Measurements from ENCODE around the gene GTPBP3. TPM values are rescaled to one million over a fixed set of nuclear protein-coding genes. Genes with fewer than 3 reads are reported as not detected.

GTPBP3 gene, protein sequence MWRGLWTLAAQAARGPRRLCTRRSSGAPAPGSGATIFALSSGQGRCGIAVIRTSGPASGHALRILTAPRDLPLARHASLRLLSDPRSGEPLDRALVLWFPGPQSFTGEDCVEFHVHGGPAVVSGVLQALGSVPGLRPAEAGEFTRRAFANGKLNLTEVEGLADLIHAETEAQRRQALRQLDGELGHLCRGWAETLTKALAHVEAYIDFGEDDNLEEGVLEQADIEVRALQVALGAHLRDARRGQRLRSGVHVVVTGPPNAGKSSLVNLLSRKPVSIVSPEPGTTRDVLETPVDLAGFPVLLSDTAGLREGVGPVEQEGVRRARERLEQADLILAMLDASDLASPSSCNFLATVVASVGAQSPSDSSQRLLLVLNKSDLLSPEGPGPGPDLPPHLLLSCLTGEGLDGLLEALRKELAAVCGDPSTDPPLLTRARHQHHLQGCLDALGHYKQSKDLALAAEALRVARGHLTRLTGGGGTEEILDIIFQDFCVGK
- total RNA-seq (78.6 and 95.6 TPM in 2 replicates), polyA plus RNA-seq (34.9 and 53.4 TPM in 2 replicates)

DNA sequence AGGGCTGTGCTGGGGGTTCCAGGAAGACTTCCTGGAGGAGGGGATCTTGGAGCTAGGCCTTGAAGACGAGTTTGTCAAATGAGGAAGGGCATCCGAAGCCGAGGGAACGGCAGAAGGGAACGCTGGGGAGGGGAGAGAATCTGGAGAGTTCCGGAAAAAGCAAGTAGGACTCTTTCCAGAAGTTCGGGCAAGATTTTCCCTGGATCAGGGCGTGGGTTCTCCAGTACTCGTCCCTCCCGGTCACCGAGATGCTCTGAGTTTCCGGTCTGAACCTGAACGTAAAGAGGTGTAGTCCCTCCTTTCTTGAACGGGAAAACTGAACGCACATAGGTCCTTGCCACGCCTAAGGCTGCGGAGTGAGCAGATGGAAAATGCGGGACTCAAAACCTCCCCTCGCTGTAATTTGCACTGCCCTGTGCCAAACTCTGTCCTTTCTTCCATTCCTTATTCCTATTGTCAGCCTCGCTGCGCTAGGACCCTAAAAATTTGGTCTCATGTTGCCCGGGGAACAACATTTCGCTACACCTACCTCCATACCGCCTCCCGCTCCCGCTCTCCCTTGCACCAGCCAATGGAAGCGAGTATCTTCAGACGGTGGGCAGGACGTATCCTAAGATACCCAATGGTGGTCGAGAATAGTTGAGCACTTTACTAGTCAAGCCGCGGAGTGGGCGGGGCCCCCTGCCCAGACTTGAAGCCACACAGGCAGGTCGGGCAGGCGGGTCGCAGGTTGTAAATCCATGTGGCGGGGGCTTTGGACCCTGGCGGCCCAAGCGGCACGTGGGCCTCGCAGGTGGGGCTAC, at the start of gene GTPBP3:
GTPBP3 (plus strand) TSS at position 682 of the 803 bp plus-strand sequence; CDS start at position 741, 59 bp downstream.
- no peaks in the 10 kb centered on the region for H3K27me3 ChIP-seq
- H3K9me3 ChIP-seq (ENCODE audit: low read depth) = no peaks in the 10 kb centered on the region
- TF ChIP-seq, protein P1, sequence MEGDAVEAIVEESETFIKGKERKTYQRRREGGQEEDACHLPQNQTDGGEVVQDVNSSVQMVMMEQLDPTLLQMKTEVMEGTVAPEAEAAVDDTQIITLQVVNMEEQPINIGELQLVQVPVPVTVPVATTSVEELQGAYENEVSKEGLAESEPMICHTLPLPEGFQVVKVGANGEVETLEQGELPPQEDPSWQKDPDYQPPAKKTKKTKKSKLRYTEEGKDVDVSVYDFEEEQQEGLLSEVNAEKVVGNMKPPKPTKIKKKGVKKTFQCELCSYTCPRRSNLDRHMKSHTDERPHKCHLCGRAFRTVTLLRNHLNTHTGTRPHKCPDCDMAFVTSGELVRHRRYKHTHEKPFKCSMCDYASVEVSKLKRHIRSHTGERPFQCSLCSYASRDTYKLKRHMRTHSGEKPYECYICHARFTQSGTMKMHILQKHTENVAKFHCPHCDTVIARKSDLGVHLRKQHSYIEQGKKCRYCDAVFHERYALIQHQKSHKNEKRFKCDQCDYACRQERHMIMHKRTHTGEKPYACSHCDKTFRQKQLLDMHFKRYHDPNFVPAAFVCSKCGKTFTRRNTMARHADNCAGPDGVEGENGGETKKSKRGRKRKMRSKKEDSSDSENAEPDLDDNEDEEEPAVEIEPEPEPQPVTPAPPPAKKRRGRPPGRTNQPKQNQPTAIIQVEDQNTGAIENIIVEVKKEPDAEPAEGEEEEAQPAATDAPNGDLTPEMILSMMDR (IDR thresholded peaks at IDR 0.05; ENCODE audit: low read depth, low read length) = no peak
- DNase-seq (ENCODE audit: low read depth in 1 of 2, low spot score in 1 of 2) = peak; percentile 99 to 100
- peak within 1 kb of the TSS; percentile 65 for H3K4me3 ChIP-seq
- peak within 1 kb of the TSS; percentile 71 for H3K27ac ChIP-seq
- peaks cover 4% of the 10 kb centered on the region for H3K4me1 ChIP-seq (ENCODE audit: low read depth)
- no peaks in the 10 kb centered on the region for H3K36me3 ChIP-seq

DNA sequence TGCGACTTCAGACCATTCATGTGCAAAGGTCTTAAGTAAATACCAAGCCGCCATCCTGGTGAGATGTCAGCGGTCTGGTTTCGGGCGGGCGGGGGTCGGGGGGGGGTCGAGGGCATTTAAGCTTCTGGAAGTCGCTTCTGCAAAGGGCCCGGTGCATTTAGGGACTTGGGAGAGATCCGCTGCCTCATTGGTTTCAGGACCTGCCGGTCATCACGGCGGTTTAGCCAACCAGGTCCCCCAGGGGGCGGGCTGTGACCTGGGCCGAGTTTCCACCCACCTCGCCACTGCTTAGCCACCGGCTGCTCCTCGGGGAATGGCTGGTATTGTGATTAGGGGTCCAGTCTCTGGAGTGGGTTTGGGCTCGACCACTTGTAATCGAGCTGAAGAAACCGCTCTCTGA, 47.9 kb upstream of the GTPBP3 start:
- H3K27ac ChIP-seq = no peak overlapping the region
- H3K9me3 ChIP-seq (ENCODE audit: low read depth) = no peaks in the 10 kb centered on the region
- H3K4me1 ChIP-seq (ENCODE audit: low read depth) = no peaks in the 10 kb centered on the region
- peak; percentile 92 to 95 for DNase-seq (ENCODE audit: low read depth in 1 of 2, low spot score in 1 of 2)
- TF ChIP-seq, protein P1 (IDR thresholded peaks at IDR 0.05; ENCODE audit: low read depth, low read length) = no peak
- no peaks in the 10 kb centered on the region for H3K36me3 ChIP-seq
- H3K27me3 ChIP-seq = no peaks in the 10 kb centered on the region
- H3K4me3 ChIP-seq = peak overlapping the region; percentile 11

DNA sequence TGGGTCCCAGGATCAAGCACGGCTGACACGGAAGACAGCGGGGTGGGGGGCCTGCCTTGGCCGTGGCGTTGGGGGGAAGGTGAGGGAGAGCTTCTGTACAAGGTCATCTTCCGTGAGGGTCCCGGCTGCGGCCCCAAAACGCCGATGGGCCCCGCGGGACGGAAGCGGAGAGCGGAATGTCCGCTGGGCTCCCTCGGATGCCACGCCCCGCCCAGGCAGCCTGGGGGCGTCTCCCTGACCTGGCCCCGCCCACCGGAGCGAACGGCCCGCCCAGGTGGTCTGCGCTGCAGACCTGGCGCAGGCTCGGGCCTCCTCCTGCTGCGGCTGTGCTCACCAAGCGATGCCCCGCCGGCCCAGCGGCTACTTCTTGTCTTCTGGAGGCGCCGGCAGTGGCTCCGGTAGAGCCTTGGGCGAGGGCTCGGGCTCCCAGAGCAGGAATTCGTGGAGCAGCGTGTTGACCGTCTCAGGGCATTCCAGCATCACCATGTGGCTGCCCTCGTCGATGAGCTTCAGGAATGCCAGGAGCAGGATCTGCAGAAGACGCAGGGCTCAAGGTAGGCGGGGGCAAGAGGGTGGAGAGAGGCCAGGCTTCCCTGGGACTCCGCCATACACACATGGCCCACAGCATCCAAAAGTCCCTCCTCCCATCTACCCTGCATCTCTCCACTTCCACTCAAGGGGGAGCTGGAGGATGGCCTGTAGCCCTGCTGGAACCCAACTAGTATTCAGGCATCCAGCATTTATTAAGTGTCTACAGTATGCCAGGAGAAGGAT, 44.9 kb upstream of the GTPBP3 start:
- Histone ChIP-seq H3K27me3 (no peaks in the 10 kb centered on the region), H3K4me3 (peak overlapping the region; percentile 23), H3K9me3 (ENCODE audit: low read depth) (no peaks in the 10 kb centered on the region), H3K4me1 (ENCODE audit: low read depth) (no peaks in the 10 kb centered on the region), H3K36me3 (no peaks in the 10 kb centered on the region), H3K27ac (peak overlapping the region; percentile 78)
- peak; percentile 84 to 92 for DNase-seq (ENCODE audit: low read depth in 1 of 2, low spot score in 1 of 2)
- TF ChIP-seq, protein P1 (IDR thresholded peaks at IDR 0.05; ENCODE audit: low read depth, low read length) = peak; percentile 76

DNA sequence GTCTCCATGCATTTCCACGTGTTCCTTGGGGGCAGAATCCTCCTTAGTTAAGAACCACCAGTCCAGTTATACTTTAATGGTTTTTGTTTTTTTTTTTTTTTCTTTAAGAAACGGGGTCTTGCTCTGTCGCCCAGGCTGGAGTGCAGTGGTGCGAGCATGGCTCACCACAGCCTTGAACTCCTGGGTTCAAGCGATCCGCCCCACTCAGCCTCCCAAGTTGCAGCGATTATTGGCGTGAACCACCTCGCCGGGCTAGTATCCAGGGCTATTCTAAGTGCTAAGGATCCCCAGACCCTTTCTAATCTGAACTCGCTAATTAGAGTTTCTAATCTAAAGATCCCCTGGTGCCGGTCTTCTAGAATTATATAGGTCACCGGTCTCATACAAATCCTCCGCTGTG, 43.7 kb upstream of the GTPBP3 start:
- H3K4me3 ChIP-seq = no peak overlapping the region
- H3K4me1 ChIP-seq (ENCODE audit: low read depth) = no peaks in the 10 kb centered on the region
- no peaks in the 10 kb centered on the region for H3K27me3 ChIP-seq
- no peak overlapping the region for H3K27ac ChIP-seq
- no peaks in the 10 kb centered on the region for H3K36me3 ChIP-seq
- TF ChIP-seq, protein P1 (IDR thresholded peaks at IDR 0.05; ENCODE audit: low read depth, low read length) = no peak
- no peaks in the 10 kb centered on the region for H3K9me3 ChIP-seq (ENCODE audit: low read depth)
- DNase-seq (ENCODE audit: low read depth in 1 of 2, low spot score in 1 of 2) = no peak

All from cardiac muscle cell (in vitro differentiated cells and primary cell).